KOPT-K1 (cell line): ENCODE data around the gene SPO11.

Source experiments
- H3K27ac ChIP-seq: fragments of 200-600 bp; sonication (generic); 2 replicates; pipeline ENCODE4 v1.5.1; 2016; ENCODE audit warnings: antibody characterized with exemption, mild to moderate bottlenecking, low read depth, low read length; ENCODE audit not compliant: poor library complexity, severe bottlenecking
- H3K36me3 ChIP-seq: fragments of 200-600 bp; sonication (generic); 2 replicates; pipeline ENCODE4 v1.5.1; 2017; ENCODE audit warnings: antibody characterized with exemption, mild to moderate bottlenecking, low read length, moderate library complexity; ENCODE audit not compliant: insufficient read depth
- H3K9me3 ChIP-seq: fragments of 200-600 bp; sonication (generic); 2 replicates; pipeline ENCODE4 v1.5.1; 2017; ENCODE audit warnings: antibody characterized with exemption, low read length, mild to moderate bottlenecking; ENCODE audit not compliant: insufficient read depth, poor library complexity, severe bottlenecking

SPO11 gene

GRCh38 chr20:57372581-57373350, 43.2 kb downstream of the SPO11 start:
- Histone ChIP-seq H3K27ac (no peak overlapping the region), H3K36me3 (peaks cover 100% of the 10 kb centered on the region), H3K9me3 (no peaks in the 10 kb centered on the region)

- Histone ChIP-seq H3K9me3 (no peaks in the 10 kb centered on the region), H3K27ac (no peak overlapping the region), H3K36me3 (peaks cover 100% of the 10 kb centered on the region)
Observed at GRCh38 chr20:57374343-57374930, 44.8 kb downstream of the SPO11 start.

- peaks cover 99% of the 10 kb centered on the region for H3K36me3 ChIP-seq
- H3K27ac ChIP-seq: no peak overlapping the region
Observed at GRCh38 chr20:57374931-57375651, 45.5 kb downstream of the SPO11 start.

GRCh38 chr20:57375652-57376230, 46.1 kb downstream of the SPO11 start:
- Histone ChIP-seq H3K9me3 (no peaks in the 10 kb centered on the region), H3K36me3 (peaks cover 99% of the 10 kb centered on the region), H3K27ac (no peak overlapping the region)

More at GRCh38 chr20:57374931-57375651, 45.5 kb downstream of the SPO11 start:
- H3K9me3 ChIP-seq: no peaks in the 10 kb centered on the region

GRCh38 chr20:57377350-57377749, 47.7 kb downstream of the SPO11 start:
- H3K9me3 ChIP-seq: no peaks in the 10 kb centered on the region
- H3K36me3 ChIP-seq: peaks cover 91% of the 10 kb centered on the region
- H3K27ac ChIP-seq: no peak overlapping the region

GRCh38 chr20:57378107-57378506, 48.5 kb downstream of the SPO11 start:
- Histone ChIP-seq H3K36me3 (peaks cover 84% of the 10 kb centered on the region), H3K27ac (no peak overlapping the region), H3K9me3 (no peaks in the 10 kb centered on the region)

- H3K9me3 ChIP-seq: no peaks in the 10 kb centered on the region
- no peak overlapping the region for H3K27ac ChIP-seq
- H3K36me3 ChIP-seq: peaks cover 77% of the 10 kb centered on the region
Observed at GRCh38 chr20:57378646-57379262, 49.2 kb downstream of the SPO11 start.

GRCh38 chr20:57379263-57379647, 49.7 kb downstream of the SPO11 start:
- Histone ChIP-seq H3K36me3 (peaks cover 74% of the 10 kb centered on the region), H3K9me3 (no peaks in the 10 kb centered on the region), H3K27ac (no peak overlapping the region)

- no peaks in the 10 kb centered on the region for H3K9me3 ChIP-seq
- peaks cover 68% of the 10 kb centered on the region for H3K36me3 ChIP-seq
- no peak overlapping the region for H3K27ac ChIP-seq
Observed at GRCh38 chr20:57380081-57380750, 50.6 kb downstream of the SPO11 start.

- Histone ChIP-seq H3K36me3 (peaks cover 51% of the 10 kb centered on the region), H3K9me3 (no peaks in the 10 kb centered on the region), H3K27ac (no peak overlapping the region)
Observed at GRCh38 chr20:57381596-57382503, 52.2 kb downstream of the SPO11 start.

- no peaks in the 10 kb centered on the region for H3K9me3 ChIP-seq
- peaks cover 45% of the 10 kb centered on the region for H3K36me3 ChIP-seq
- no peak overlapping the region for H3K27ac ChIP-seq
Observed at GRCh38 chr20:57382516-57382915, 52.9 kb downstream of the SPO11 start.

- Histone ChIP-seq H3K36me3 (peaks cover 33% of the 10 kb centered on the region), H3K27ac (no peak overlapping the region)
Observed at GRCh38 chr20:57383447-57384347, 54.1 kb downstream of the SPO11 start.

GRCh38 chr20:57384486-57384885, 54.9 kb downstream of the SPO11 start:
- no peaks in the 10 kb centered on the region for H3K9me3 ChIP-seq
- peaks cover 25% of the 10 kb centered on the region for H3K36me3 ChIP-seq
- no peak overlapping the region for H3K27ac ChIP-seq

More at GRCh38 chr20:57383447-57384347, 54.1 kb downstream of the SPO11 start:
- no peaks in the 10 kb centered on the region for H3K9me3 ChIP-seq
